Fibroblast of lung (primary cell): Measurements from ENCODE around the gene THOP1. TPM values are rescaled to one million over a fixed set of nuclear protein-coding genes. Genes with fewer than 3 reads are reported as not detected.

Experiments used
- DNase-seq, 2 donors: peaks; one replicate each; pipeline versions ENCODE4 v3.0.0 to v3.0.0-alpha.2; 2010; ENCODE audit warnings: low read depth in 2 of 2
- H2AFZ ChIP-seq: 2 replicates; pipeline ENCODE4 v1.5.1; 2012; ENCODE audit warnings: low read length, control low read depth, inconsistent platforms
- H3K27ac ChIP-seq: 2 replicates; pipeline ENCODE4 v1.5.1; 2011; ENCODE audit warnings: low read length, control low read depth; ENCODE audit not compliant: insufficient read depth
- H3K27me3 ChIP-seq: 2 replicates; pipeline ENCODE4 v1.5.1; 2011; ENCODE audit warnings: mild to moderate bottlenecking, low read length; ENCODE audit not compliant: control insufficient read depth, insufficient read depth
- H3K36me3 ChIP-seq: 2 replicates; pipeline ENCODE4 v1.5.1; 2011; ENCODE audit warnings: low read length; ENCODE audit not compliant: control insufficient read depth, insufficient read depth
- H3K4me1 ChIP-seq: 2 replicates; pipeline ENCODE4 v1.5.1; 2011; ENCODE audit warnings: low read length; ENCODE audit not compliant: control insufficient read depth, insufficient read depth; ENCODE audit errors: extremely low read depth
- H3K4me2 ChIP-seq: 2 replicates; pipeline ENCODE4 v1.5.1; 2011; ENCODE audit warnings: low read length, control low read depth; ENCODE audit not compliant: insufficient read depth; ENCODE audit errors: extremely low read depth
- H3K4me3 ChIP-seq, 4 experiments: fragments of 200-600 bp in 1 of 4; sonication (generic) in 1 of 4; replicated peaks in 1 of 4; 2 replicates each; pipeline ENCODE4 v1.5.1; 2011 to 2016; ENCODE audit warnings: low read length in 4 of 4, low read depth in 3 of 4, mild to moderate bottlenecking in 3 of 4, control low read depth in 2 of 4, inconsistent platforms in 1 of 4, mixed read lengths in 1 of 4; ENCODE audit not compliant: insufficient read depth in 1 of 4; ENCODE audit errors: control extremely low read depth in 1 of 4
- H3K79me2 ChIP-seq: 2 replicates; pipeline ENCODE4 v1.5.1; 2012; ENCODE audit warnings: mild to moderate bottlenecking, low read length, inconsistent platforms; ENCODE audit not compliant: control insufficient read depth, insufficient read depth
- H3K9ac ChIP-seq: 2 replicates; pipeline ENCODE4 v1.5.1; 2011; ENCODE audit warnings: mild to moderate bottlenecking, low read length, control low read depth; ENCODE audit not compliant: insufficient read depth
- H3K9me3 ChIP-seq: 2 replicates; pipeline ENCODE4 v1.5.1; 2012; ENCODE audit warnings: low read depth, low read length; ENCODE audit not compliant: control insufficient read depth, insufficient read depth
- H4K20me1 ChIP-seq: 2 replicates; pipeline ENCODE4 v1.5.1; 2011; ENCODE audit warnings: low read length; ENCODE audit not compliant: control insufficient read depth, insufficient read depth; ENCODE audit errors: extremely low read depth
- CTCF ChIP-seq, 2 donors: IDR thresholded peaks in 1 of 2; conservative IDR thresholded peaks in 1 of 2; 1 replicate in 1 of 2; 2 replicates in 1 of 2; pipeline ENCODE4 v1.5.1; 2011 to 2012; ENCODE audit warnings: low read length in 2 of 2, control low read depth in 1 of 2, inconsistent platforms in 1 of 2, low read depth in 1 of 2, mild to moderate bottlenecking in 1 of 2
- EZH2 ChIP-seq: IDR thresholded peaks from 2 replicates; pipeline ENCODE4 v1.5.1; 2012; ENCODE audit warnings: low read length, control low read depth, mild to moderate bottlenecking; ENCODE audit errors: missing control alignments
- polyA plus RNA-seq, 2 donors: library from polyadenylated mRNA; depleted of rRNA in 1 of 2; stranded (reverse) in 1 of 2; unstranded in 1 of 2; fragments of >200 nt; gene quantifications; 2 replicates each; pipeline ENCODE4 v1.2.1, GENCODE V29; 2011 to 2012; ENCODE audit warnings: missing spikeins in 1 of 2
- total RNA-seq: library from RNA; depleted of rRNA; stranded (reverse); fragments of >200 nt; gene quantifications from 2 replicates; pipeline ENCODE4 v1.2.1, GENCODE V29; 2014

THOP1 gene
- total and polyA plus RNA-seq, 2 donors (not counting 1 experiment from before 2014, with no cell fraction given), result 23.6 to 49.5 TPM

DNA sequence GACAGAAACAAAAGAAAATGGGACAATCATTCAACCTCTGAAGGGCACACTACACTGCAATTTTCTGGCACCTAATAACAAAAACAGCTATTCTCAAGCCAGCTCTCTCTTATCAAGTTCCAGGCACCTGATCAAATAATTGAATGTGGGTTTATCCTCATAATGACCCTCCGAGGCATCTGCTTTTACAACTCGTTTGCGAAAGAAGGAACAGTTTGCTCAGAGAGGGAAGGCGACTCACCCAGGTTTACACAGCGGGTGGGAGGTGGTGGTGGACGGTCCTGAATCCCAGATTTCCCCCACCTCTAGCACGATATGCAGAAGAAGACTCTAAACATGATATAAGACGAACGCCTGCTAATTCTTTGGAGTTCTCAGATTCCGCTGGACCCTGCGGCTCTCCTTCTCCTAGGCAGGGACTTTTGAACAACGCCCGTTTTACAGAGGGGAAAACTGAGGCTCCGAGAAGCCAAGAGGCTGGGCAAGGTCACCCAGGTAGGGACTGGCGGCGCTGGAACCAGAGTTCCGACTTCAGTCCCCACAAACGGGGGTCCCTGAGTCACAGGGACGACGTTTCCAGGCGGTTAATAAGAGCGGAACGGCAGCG is 2.9 kb upstream of the THOP1 start:
- Histone ChIP-seq H3K4me1 (peaks cover 8% of the 10 kb centered on the region), H3K9me3 (no peaks in the 10 kb centered on the region), H3K4me2 (peak overlapping the region; percentile 96), H3K36me3 (peaks cover under 1% of the 10 kb centered on the region), H3K9ac (peak overlapping the region; percentile 96), H3K27me3 (no peaks in the 10 kb centered on the region), H3K4me3 (peak overlapping the region; percentile 79 to 98 (median 86)), H2AFZ (peak overlapping the region; percentile 45), H4K20me1 (no peaks in the 10 kb centered on the region), H3K79me2 (peaks cover 70% of the 10 kb centered on the region), H3K27ac (peak overlapping the region; percentile 95)
- no peak for DNase-seq
- TF ChIP-seq EZH2 (no peak), CTCF (conservative IDR thresholded peaks at IDR 0.05 in 1 of 2, IDR thresholded peaks at IDR 0.05 in 1 of 2; ENCODE audit: low read depth in 1 of 2, low read length in 2 of 2) (no peak)

DNA sequence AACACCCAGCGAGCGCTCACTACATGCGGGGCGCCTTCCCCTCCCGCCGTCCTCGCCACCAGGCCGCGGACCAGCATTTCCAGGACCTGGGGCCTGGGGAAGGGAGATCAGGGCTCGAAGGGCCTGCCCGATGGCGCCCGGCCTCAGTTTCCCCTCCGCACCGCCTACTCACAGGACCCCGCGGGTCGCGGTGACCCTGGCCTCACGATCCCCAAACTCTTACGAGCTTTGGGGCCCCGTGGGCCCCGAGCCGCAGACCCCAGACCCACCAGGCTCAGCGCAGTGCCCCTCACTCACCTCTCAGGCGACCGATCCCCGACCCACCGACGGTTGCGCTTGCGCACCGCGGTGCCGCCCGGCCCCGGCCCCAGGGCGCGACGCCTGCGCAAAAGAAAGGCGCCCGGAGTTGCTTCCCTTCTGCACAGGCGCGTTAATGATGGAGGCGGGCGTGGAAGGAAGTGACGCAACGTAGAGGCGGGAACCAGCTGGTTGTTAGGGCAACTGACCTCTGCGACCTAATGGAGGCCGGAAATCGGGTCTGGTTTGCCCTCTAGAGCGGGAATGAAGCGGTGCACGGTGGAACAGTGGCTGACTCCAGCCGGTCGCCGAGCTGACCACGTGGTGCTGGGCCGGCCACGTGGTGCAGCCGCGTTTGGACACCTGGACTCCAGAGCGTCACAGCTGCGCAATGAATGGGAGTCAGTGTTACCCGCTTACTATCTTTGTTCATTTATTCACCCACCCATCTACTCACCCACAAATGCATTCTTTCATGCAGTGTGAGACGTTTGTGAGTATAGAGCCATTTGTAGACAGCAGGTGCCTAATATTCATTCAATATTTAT is 2.1 kb upstream of the THOP1 start, which contains the start of gene SGTA:
SGTA (minus strand) TSS at position 338 of the 845 bp plus-strand sequence. CDS start 14,205 bp downstream, outside the sequence.
- no peaks in the 10 kb centered on the region for H3K27me3 ChIP-seq
- H3K36me3 ChIP-seq, result no peaks in the 10 kb centered on the region
- peak within 1 kb of the TSS; percentile 96 for H3K4me2 ChIP-seq
- peak within 1 kb of the TSS; percentile 79 to 98 (median 86) for H3K4me3 ChIP-seq
- H4K20me1 ChIP-seq, result no peaks in the 10 kb centered on the region
- H3K27ac ChIP-seq, result peak within 1 kb of the TSS; percentile 95
- H2AFZ ChIP-seq, result peak within 1 kb of the TSS; percentile 45
- DNase-seq, result peak; percentile 99
- H3K4me1 ChIP-seq, result peaks cover 8% of the 10 kb centered on the region
- TF ChIP-seq CTCF (conservative IDR thresholded peaks at IDR 0.05 in 1 of 2, IDR thresholded peaks at IDR 0.05 in 1 of 2; ENCODE audit: low read depth in 1 of 2, low read length in 2 of 2) (peak; percentile 36 to 53), EZH2 (no peak)
- peak within 1 kb of the TSS; percentile 96 for H3K9ac ChIP-seq
- no peaks in the 10 kb centered on the region for H3K9me3 ChIP-seq
- peaks cover 68% of the 10 kb centered on the region for H3K79me2 ChIP-seq

- H3K27me3 ChIP-seq, result no peaks in the 10 kb centered on the region
- H3K27ac ChIP-seq, result peak overlapping the region; percentile 95
- no peak for TF ChIP-seq EZH2
- TF ChIP-seq CTCF (conservative IDR thresholded peaks at IDR 0.05 in 1 of 2, IDR thresholded peaks at IDR 0.05 in 1 of 2; ENCODE audit: low read depth in 1 of 2, low read length in 2 of 2), result no peak
These were observed 1.5 kb upstream of the THOP1 start for GRCh38 chr19:2783781-2784145.

More at GRCh38 chr19:2783781-2784145, 1.5 kb upstream of the THOP1 start:
- peak overlapping the region in 2 of 4 experiments; percentile 60 to 98 for H3K4me3 ChIP-seq
- no peaks in the 10 kb centered on the region for H3K9me3 ChIP-seq
- peak overlapping the region; percentile 13 for H3K4me2 ChIP-seq
- no peaks in the 10 kb centered on the region for H3K36me3 ChIP-seq
- H3K9ac ChIP-seq, result no peak overlapping the region
- peaks cover 65% of the 10 kb centered on the region for H3K79me2 ChIP-seq
- no peaks in the 10 kb centered on the region for H4K20me1 ChIP-seq
- H3K4me1 ChIP-seq, result peaks cover 8% of the 10 kb centered on the region
- H2AFZ ChIP-seq, result no peak overlapping the region
- no peak for DNase-seq
